ENCODE measurements around the gene SPIRE2. TPM values are rescaled to one million over a fixed set of nuclear protein-coding genes. Genes with fewer than 3 reads are reported as not detected.
A peak's percentile ranks its signal among the peaks of the same experiment; 100 is the strongest.

Gene SPIRE2
- total RNA-seq, 1 experiment from 2014 or later, result 4.6 TPM

DNA sequence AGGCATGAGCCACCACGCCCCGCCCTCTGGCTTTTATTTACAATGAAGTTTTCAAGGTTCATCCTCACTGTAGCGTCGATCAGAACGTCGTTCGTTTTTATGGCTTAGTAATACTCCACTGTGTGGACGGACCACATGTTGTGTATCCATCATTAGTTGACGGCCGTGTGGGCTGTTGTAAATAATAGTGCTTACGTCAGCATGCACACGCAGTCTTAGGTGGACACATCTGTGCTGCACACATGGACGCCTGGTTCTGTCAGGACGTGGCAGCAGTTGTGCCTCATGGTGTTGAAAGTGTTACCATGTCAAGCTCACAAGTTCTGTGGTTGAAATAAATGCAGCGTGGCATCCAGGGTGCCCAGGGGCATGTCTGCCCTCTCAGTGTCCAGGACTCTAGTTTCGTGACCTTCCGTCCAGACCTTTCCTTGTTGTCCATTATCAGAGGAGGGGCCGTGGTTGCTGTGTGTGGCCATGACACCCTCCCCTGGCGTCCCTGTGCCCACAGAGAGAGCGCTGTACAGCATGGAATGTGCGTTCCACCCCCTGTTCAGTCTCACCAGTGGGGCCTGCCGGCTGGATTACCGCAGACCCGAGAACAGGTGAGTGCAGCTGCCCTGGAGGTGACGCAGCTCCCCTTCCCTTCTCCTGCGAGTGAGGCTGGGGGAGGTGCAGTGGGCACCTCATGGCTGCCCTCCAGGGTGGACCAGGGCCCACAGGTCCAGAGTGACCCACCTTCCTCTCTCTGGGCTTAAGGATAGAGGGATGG lies 67.4 kb downstream of the SPIRE2 start:
- DNase-seq (ENCODE audit: low spot score), result no peak

DNA sequence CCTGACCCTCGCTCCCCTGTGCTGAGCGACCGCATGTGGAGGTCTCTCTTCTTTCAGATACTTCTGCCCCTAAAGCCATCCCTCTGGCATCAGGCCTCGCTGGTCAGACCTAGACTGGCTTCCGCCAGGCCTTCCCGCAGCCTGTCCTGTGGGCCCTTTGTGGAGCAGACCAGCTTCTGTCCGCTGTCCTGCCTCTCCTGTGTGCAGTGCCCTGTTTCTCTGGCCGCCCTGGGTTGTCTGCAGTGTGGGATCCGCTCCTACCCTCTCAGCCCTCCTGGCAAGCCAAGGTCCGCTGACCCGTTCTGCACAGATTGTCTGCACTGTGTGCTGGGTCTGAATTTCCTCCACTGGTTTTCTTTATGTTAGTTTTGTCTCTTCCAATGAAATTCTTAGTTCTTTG lies 68.9 kb downstream of the SPIRE2 start:
- no peak for DNase-seq (ENCODE audit: low spot score)

DNA sequence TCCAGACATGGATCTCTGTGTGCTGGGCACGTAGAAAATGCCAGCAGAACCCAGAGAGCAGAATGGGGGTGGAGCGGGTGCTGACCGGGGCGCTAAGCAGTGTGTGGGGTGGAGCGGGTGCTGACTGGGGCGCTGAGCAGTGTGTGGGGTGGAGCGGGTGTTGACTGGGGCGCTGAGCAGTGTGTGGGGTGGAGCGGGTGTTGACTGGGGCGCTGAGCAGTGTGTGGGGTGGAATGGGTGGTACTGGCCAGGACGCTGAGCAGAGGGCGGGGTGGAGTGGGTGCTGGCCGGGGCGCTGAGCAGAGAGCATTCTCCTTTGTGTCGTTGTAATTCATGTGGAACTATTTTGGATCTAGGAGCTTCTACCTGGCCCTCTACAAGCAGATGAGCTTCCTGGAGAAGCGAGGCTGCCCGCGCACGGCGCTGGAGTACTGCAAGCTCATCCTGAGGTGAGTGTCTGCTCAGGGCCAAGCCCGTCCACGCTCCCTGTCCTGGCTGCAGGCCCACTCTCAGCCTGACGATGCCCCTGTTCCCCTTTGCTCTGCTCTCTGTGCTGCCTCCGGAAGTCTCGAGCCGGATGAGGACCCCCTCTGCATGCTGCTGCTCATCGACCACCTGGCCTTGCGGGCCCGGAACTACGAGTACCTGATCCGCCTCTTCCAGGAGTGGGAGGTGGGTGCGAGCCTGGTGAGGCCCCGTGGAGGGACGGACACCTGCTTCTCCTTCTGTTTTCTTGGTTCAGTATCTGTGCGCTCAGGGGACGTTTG lies 70.1 kb downstream of the SPIRE2 start:
- no peak for DNase-seq (ENCODE audit: low spot score)

DNA sequence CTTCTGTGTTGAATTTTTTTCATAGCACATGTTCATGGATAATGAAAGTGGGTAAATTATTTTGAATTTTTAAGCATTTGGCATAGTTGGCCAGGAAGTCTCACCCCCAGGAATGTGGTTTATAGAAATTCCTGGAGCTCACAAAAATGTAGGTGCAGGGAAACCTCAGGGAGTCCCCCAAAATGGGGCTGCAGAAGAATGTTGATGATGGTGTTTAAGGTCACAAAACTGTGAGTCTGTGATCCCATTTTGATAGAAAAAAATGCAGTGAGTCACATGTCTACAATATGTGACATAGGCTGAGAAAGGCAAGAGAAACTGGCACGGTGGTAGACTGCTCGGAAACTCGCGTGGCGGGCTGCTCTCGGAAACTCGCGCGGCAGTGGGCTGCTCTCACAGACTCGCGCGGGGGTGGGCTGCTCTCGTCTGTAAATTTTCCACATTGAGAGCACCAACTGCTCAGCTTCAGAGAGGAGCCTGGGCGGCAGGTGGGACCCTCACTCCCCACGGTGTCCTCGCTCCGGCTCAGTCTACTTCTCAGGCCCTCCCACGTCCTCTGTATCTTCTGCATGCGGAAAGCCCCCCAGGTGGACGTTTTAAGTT lies 71.7 kb downstream of the SPIRE2 start:
- no peak for DNase-seq (ENCODE audit: low spot score)

GRCh38 chr16:89900885-89901284 lies 72.6 kb downstream of the SPIRE2 start:
- no peak for DNase-seq (ENCODE audit: low spot score)

DNA sequence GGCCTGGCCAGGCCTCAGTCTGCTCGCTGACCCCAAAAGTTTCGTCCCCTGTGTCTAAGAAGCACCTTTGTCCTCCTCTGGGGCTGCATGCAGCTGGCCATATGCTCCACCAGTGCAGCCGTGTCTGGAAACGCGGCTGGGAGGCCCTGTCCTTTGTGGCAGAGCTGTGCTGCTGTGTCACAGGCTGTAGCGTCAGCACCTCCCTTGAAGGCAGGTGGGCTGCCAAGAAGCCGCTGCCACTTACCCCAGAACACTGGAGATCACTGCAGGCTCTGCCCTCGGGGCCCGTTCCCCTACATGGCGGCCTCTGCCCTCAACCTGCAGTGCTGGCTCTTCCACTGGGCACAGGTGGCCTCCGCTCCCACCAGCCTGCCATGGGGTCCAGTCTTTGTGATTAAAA lies 74.7 kb downstream of the SPIRE2 start:
- no peak for DNase-seq (ENCODE audit: low spot score)

DNA sequence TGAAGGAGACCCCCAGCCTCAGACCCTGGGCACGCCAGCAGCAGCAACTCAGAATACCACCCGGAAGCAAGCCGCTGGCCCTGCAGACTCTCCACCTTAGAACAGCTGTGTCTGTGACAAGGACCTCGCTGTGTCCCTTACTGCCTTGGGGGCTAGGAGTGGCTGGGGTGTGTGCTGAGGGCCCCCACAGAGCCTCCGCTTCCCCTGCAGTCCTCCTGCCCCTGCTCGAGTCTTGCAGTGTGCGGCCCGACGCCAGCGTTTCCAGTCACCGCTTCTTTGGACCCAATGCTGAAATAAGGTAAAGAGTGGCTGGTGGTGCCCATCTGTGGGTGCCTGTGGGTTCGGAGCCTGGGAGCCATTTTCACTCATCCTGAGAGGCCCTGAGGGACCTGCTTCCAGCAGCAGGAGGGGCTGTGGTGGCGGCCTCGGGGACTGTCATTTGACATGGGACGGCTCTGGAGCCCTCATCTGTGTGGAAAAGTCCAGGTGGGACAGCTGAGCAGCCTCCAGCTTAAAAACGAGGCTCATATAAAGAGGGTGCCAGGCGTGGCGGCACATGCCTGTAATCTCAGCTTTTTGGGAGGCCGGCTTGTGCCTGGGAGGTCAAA lies 75.7 kb downstream of the SPIRE2 start:
- DNase-seq (ENCODE audit: low spot score), result no peak

- DNase-seq (ENCODE audit: low spot score), result no peak
Measured at GRCh38 chr16:89904606-89905510, 76.6 kb downstream of the SPIRE2 start.

- no peak for DNase-seq (ENCODE audit: low spot score)
Measured at GRCh38 chr16:89905511-89906139, 77.3 kb downstream of the SPIRE2 start.

GRCh38 chr16:89906140-89907025 lies 78.1 kb downstream of the SPIRE2 start:
- DNase-seq (ENCODE audit: low spot score), result no peak

DNA sequence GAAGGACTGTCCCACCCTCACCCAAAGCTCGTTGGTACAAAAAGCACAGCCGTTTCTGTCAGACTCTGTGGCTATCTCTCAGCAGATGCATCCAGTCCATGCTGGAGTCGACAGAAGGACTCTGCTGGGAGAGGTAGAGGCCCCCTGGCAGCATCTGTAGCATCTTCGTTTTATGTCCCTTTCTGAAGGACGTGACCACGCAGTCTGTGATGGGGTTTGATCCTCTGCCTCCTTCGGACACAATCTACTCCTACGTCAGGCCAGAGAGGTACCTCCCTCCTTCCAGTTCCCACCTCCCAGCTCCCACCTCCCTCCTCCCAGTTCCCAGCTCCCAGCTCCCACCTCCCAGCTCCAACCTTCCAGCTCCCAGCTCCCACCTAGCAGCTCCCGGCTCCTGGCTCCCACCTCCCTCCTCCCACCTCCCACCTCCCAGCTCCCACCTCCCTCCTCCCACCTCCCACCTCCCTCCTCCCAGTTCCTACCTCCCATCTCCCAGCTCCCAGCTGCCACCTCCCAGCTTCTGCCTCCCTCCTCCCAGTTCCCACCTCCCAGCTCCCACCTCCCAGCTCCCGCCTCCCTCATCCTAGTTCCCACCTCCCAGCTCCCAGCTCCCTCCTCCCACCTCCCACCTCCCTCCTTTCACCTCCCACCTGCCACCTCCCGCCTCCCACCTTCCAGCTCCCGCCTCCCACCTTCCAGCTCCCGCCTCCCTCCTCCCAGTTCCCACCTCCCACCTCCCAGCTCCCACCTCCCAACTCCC lies 79.0 kb downstream of the SPIRE2 start:
- no peak for DNase-seq (ENCODE audit: low spot score)

GRCh38 chr16:89908236-89908635 lies 80.0 kb downstream of the SPIRE2 start:
- no peak for DNase-seq (ENCODE audit: low spot score)

DNA sequence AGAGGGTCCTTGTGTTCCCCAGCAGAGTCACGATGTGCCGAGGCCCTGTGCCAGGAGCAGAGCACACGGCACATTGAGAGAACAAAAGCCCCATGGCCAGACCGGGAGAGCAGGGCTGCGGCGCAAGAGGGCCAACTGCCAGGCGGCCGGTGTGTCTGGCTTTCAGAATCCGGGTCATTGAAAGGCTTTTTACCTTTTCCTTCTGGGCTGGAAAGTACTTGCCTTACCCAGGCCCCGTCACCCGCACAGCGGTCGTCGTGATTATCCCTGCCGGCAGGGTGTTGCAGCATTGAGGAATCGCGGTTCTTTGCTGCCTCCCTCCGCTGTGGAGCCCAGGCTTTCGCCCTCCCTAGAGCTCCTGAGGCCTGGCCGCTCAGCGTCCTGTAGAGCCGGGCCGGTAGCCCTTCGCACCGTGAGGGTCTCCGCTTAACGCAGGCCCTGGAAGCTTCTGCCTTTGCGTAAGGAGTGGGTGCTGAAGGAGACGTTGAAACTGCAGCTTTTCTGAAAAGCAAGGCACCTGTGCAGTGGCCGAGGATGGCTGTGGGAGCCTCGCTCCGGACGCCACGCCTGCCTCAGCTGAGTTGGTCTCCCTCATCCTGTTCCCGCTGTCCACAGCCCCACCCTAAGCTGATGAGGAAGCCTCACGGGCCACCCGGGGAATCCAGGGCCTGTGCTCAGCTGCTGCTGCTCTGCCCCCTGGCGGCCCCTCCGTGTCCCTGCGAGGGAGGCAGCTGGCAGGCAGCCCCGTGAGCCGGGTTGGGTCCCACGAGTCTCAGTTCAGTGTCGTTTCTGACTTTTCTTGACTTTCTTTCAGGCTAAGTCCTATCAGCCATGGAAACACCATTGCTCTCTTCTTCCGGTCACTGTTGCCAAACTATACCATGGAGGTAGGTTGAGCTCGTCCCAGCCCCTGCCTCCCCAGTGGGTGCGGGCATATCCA lies 81.8 kb downstream of the SPIRE2 start:
- peak; percentile 61 for DNase-seq (ENCODE audit: low spot score)

GRCh38 chr16:89910717-89911354 lies 82.6 kb downstream of the SPIRE2 start:
- no peak for DNase-seq (ENCODE audit: low spot score)

DNA sequence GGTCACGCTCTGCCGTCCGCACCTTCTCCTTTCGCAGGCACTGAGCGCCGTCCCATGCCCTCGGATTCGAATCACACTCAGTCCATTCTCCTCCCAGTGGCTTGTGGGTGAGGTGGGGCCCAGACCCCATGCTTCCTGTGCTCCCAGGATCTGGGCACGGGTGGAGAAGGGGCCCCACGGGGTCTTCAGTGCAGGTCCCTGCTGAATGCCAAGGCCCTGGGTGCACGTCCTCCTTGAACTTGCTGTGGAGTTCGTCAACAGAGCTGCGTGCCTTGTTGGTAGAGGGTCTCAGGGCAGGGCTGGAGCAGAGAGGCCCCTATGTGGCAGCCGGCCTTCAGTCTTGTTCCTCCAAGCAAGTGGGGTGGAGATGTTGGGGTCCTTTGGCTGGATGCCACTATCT lies 83.1 kb downstream of the SPIRE2 start:
- no peak for DNase-seq (ENCODE audit: low spot score)

GRCh38 chr16:89912143-89912542 lies 83.9 kb downstream of the SPIRE2 start:
- no peak for DNase-seq (ENCODE audit: low spot score)

DNA sequence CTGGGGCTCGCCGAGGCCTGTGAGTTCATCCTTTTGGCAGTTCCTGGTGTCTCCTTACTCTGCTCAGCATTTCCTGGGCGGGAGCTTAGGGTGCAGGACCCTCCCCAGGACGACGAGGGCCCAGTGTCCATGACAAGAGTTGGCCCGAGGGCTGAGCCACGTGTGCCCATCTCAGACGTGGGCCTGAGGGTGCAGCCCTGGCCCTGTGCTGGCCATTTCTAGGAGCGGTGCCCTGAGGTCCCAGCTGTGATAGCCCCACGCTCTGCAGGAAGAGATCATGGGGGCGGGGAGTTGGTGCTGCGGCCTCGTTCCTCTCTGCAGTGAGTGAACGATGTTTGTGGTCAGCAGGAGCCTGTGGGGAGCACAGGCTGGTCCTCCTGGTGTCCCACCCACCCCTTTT lies 84.4 kb downstream of the SPIRE2 start:
- no peak for DNase-seq (ENCODE audit: low spot score)

All from H4 (cell line).